TTC549 (cell line): ENCODE measurements around the gene LIMA1.
"Not testable (repeated sequence)": the region's sequence is repeated elsewhere in the genome, so short reads cannot be mapped to it uniquely, and the experiment has no call there.

ENCODE experiments used
- FAIRE-seq: peaks from 2 replicates; lab custom pipeline; 2012; peaks lifted over from hg19 to GRCh38; lab: Jason Lieb, UNC

LIMA1 gene

GRCh38 chr12:50285253-50285652, 1.9 kb upstream of the LIMA1 start:
- FAIRE-seq = no peak

- no peak for FAIRE-seq
These were observed 545 bp downstream of the LIMA1 start for GRCh38 chr12:50282721-50283228.

- no peak for FAIRE-seq
These were observed 3.8 kb downstream of the LIMA1 start for GRCh38 chr12:50279501-50279900.

GRCh38 chr12:50276912-50277671, 6.2 kb downstream of the LIMA1 start:
- FAIRE-seq = no peak

- no peak for FAIRE-seq
These were observed 7.3 kb downstream of the LIMA1 start for GRCh38 chr12:50276068-50276467.

- no peak for FAIRE-seq
These were observed 7.8 kb downstream of the LIMA1 start for GRCh38 chr12:50275556-50275955.

- FAIRE-seq = not testable (repeated sequence)
These were observed 8.2 kb downstream of the LIMA1 start for GRCh38 chr12:50275127-50275526.

GRCh38 chr12:50271724-50272247, 11.5 kb downstream of the LIMA1 start:
- no peak for FAIRE-seq

- FAIRE-seq = no peak
These were observed 14.8 kb downstream of the LIMA1 start for GRCh38 chr12:50268482-50268881.

- FAIRE-seq = no peak
These were observed 17.4 kb downstream of the LIMA1 start for GRCh38 chr12:50265770-50266524.

GRCh38 chr12:50263832-50264231, 19.5 kb downstream of the LIMA1 start:
- FAIRE-seq = no peak

GRCh38 chr12:50261654-50262053, 21.7 kb downstream of the LIMA1 start:
- no peak for FAIRE-seq

GRCh38 chr12:50258167-50258551, 25.2 kb downstream of the LIMA1 start:
- no peak for FAIRE-seq

- FAIRE-seq = no peak
These were observed 25.8 kb downstream of the LIMA1 start for GRCh38 chr12:50257236-50258166.

- no peak for FAIRE-seq
These were observed 26.6 kb downstream of the LIMA1 start for GRCh38 chr12:50256761-50257160.

- FAIRE-seq = no peak
These were observed 30.2 kb downstream of the LIMA1 start for GRCh38 chr12:50252977-50253602.

- FAIRE-seq = no peak
These were observed 31.6 kb downstream of the LIMA1 start for GRCh38 chr12:50251619-50252252.

- no peak for FAIRE-seq
These were observed 33.7 kb downstream of the LIMA1 start for GRCh38 chr12:50249464-50250182.

GRCh38 chr12:50248883-50249282, 34.4 kb downstream of the LIMA1 start:
- FAIRE-seq = no peak

- FAIRE-seq = no peak
These were observed 34.9 kb downstream of the LIMA1 start for GRCh38 chr12:50248411-50248810.
